Fibroblast of villous mesenchyme (primary cell): ENCODE measurements around the gene LRRC25. TPM values are rescaled to one million over a fixed set of nuclear protein-coding genes. Genes with fewer than 3 reads are reported as not detected.
"Not testable (repeated sequence)": the region's sequence is repeated elsewhere in the genome, so short reads cannot be mapped to it uniquely, and the experiment has no call there.

Experiments used
- DNase-seq: peaks from one replicate; pipeline ENCODE4 v3.0.0-alpha.2; 2010; ENCODE audit warnings: low read depth
- H3K4me3 ChIP-seq: 2 replicates; pipeline ENCODE4 v1.5.1; 2011; ENCODE audit warnings: low read depth, mild to moderate bottlenecking, low read length
- CTCF ChIP-seq: IDR thresholded peaks from 2 replicates; pipeline ENCODE4 v1.5.1; 2012; ENCODE audit warnings: low read depth, mild to moderate bottlenecking, low read length; ENCODE audit not compliant: insufficient read depth
- total RNA-seq: library from RNA; depleted of rRNA; stranded (reverse); fragments of >200 nt; gene quantifications from 2 replicates; pipeline ENCODE4 v1.2.3, GENCODE V29; 2012

Gene LRRC25
- total RNA-seq, 1 donor: under 0.01 TPM

GRCh38 chr19:18373892-18374629, 23.4 kb downstream of the LRRC25 start:
- TF ChIP-seq CTCF: no peak
- H3K4me3 ChIP-seq: no peak overlapping the region
- peak; percentile 99 for DNase-seq

- no peak for TF ChIP-seq CTCF
- no peak overlapping the region for H3K4me3 ChIP-seq
- no peak for DNase-seq
Measured at GRCh38 chr19:18373407-18373891, 24.0 kb downstream of the LRRC25 start.

GRCh38 chr19:18368504-18369222, 28.8 kb downstream of the LRRC25 start:
- DNase-seq: no peak
- TF ChIP-seq CTCF: no peak
- no peak overlapping the region for H3K4me3 ChIP-seq

DNA sequence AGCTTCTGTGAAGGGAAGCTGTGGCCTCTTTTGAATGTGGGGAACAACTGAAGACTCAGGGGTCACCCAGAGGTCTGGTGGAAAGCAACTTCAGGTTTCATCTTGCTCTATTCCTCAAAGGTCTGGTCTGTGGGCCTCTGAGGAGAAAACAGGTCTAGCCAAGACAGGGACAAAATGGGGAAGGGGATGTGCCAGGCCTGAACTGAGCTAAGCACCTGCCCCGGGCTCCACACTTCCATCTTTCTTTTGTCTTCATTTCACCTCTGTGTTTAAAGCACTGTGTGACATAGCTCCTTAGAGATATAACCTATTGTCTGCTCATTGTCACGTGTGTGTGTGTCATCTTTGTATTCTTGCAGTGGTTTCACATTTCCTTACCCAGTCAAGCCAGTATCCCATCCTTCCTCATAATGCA, 31.4 kb downstream of the LRRC25 start:
- DNase-seq: no peak
- TF ChIP-seq CTCF: no peak
- no peak overlapping the region for H3K4me3 ChIP-seq

GRCh38 chr19:18364826-18365528, 32.4 kb downstream of the LRRC25 start:
- no peak overlapping the region for H3K4me3 ChIP-seq
- DNase-seq: peak; percentile 100
- TF ChIP-seq CTCF: no peak

DNA sequence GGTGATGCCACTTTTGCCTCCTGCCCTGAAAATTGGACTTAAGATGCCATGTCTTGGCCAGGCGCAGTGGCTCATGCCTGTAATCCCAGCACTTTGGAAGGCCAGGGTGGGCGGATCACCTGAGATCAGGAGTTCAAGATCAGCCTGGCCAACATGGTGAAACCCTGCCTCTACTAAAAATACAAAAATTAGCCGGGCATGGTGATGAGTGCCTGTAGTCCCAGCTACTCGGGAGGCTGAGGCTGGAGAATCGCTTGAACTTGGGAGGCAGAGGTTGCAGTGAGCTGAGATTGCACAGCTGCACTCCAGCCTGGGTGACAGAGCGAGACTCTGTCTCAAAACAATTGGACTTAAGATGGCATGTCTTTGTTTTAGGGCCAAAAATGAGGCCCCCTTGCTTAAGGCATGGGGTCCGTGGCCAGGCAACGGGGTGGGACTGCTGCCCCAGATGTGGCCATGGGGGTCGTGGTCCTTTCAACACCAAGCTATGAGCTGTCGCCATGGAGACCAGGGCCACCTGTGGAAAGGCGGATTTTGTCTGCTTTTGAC, 33.1 kb downstream of the LRRC25 start:
- not testable (repeated sequence) for H3K4me3 ChIP-seq
- DNase-seq: peak; percentile 62

- DNase-seq: no peak
- no peak for TF ChIP-seq CTCF
- H3K4me3 ChIP-seq: no peak overlapping the region
Measured at GRCh38 chr19:18363787-18364186, 33.6 kb downstream of the LRRC25 start.
